ENCODE data around the gene ZNF608.

GRCh38 chr5:124733329-124733650 lies 13.1 kb downstream of the ZNF608 start:
- TF ChIP-seq POLR2A (IDR thresholded peaks at IDR 0.05; ENCODE audit: low read length) (no peak), GATA1 (IDR thresholded peaks at IDR 0.05; ENCODE audit: low read depth, low read length) (no peak)

Data from erythroblast (primary cell).